Liver (tissue), 9 donors: ENCODE results near the gene GIT2. TPM values are rescaled to one million over a fixed set of nuclear protein-coding genes. Genes with fewer than 3 reads are reported as not detected.
"Not testable (repeated sequence)": the region's sequence is repeated elsewhere in the genome, so short reads cannot be mapped to it uniquely, and the experiment has no call there.

Experiments used
- DNase-seq: peaks from one replicate; pipeline ENCODE4 v3.0.0-alpha.2; 2017; ENCODE audit warnings: low spot score
- H3K27ac ChIP-seq, 2 donors: one replicate each; pipeline ENCODE4 v1.7.0; 2013; ENCODE audit warnings: inconsistent platforms in 2 of 2, low read length in 2 of 2, control low read depth in 1 of 2, low read depth in 1 of 2, mild to moderate bottlenecking in 1 of 2
- H3K27me3 ChIP-seq, 4 donors: one replicate each; pipeline versions ENCODE4 v1.6.1 to v1.7.0; 2013; ENCODE audit warnings: low read length in 3 of 4, inconsistent platforms in 1 of 4, mild to moderate bottlenecking in 1 of 4, moderate library complexity in 1 of 4; ENCODE audit not compliant: control insufficient read depth in 4 of 4, insufficient read depth in 4 of 4
- H3K36me3 ChIP-seq, 4 donors: one replicate each; pipeline versions ENCODE4 v1.6.1 to v1.7.0; 2013; ENCODE audit warnings: low read length in 3 of 4, mild to moderate bottlenecking in 3 of 4, low read depth in 1 of 4, moderate library complexity in 1 of 4; ENCODE audit not compliant: control insufficient read depth in 4 of 4, insufficient read depth in 3 of 4
- H3K4me1 ChIP-seq, 4 donors: one replicate each; pipeline versions ENCODE4 v1.6.1 to v1.7.0; 2013; ENCODE audit warnings: low read length in 3 of 4, mild to moderate bottlenecking in 3 of 4, moderate library complexity in 1 of 4; ENCODE audit not compliant: control insufficient read depth in 4 of 4, insufficient read depth in 4 of 4
- H3K4me3 ChIP-seq, 3 donors: one replicate each; pipeline versions ENCODE4 v1.6.1 to v1.7.0; 2013; ENCODE audit warnings: low read length in 3 of 3, control low read depth in 1 of 3, low read depth in 1 of 3, mild to moderate bottlenecking in 1 of 3
- H3K9ac ChIP-seq, 2 donors: one replicate each; pipeline ENCODE4 v1.7.0; 2013; ENCODE audit warnings: low read length in 2 of 2, mild to moderate bottlenecking in 2 of 2, moderate library complexity in 2 of 2, control low read depth in 1 of 2, low read depth in 1 of 2
- H3K9me3 ChIP-seq, 4 donors: one replicate each; pipeline versions ENCODE4 v1.6.1 to v1.7.0; 2013; ENCODE audit warnings: low read length in 3 of 4; ENCODE audit not compliant: control insufficient read depth in 4 of 4
- GABPA ChIP-seq, 2 donors: IDR thresholded peaks in 1 of 2; conservative IDR thresholded peaks in 1 of 2; 2 replicates each; pipeline ENCODE4 v1.6.1; 2016; ENCODE audit warnings: antibody characterized with exemption in 2 of 2, mild to moderate bottlenecking in 1 of 2, moderate library complexity in 1 of 2
- HNF4A ChIP-seq, 2 donors: conservative IDR thresholded peaks; 2 replicates each; pipeline ENCODE4 v1.6.1; 2016; ENCODE audit warnings: antibody characterized with exemption in 2 of 2, mild to moderate bottlenecking in 2 of 2
- JUND ChIP-seq, 2 donors: IDR thresholded peaks; 2 replicates each; pipeline ENCODE4 v1.6.1; 2016; ENCODE audit warnings: antibody characterized with exemption in 2 of 2
- NR2F2 ChIP-seq: IDR thresholded peaks from 2 replicates; pipeline ENCODE4 v1.6.1; 2016; ENCODE audit warnings: antibody characterized with exemption
- RAD21 ChIP-seq, 2 donors: IDR thresholded peaks; 2 replicates each; pipeline ENCODE4 v1.6.1; 2016; ENCODE audit warnings: antibody characterized with exemption in 2 of 2, mild to moderate bottlenecking in 2 of 2
- RXRA ChIP-seq, 2 donors: IDR thresholded peaks; 2 replicates each; pipeline ENCODE4 v1.6.1; 2017 to 2018; ENCODE audit warnings: antibody characterized with exemption in 2 of 2, mild to moderate bottlenecking in 1 of 2
- SP1 ChIP-seq: IDR thresholded peaks from 2 replicates; pipeline ENCODE4 v1.6.1; 2018; ENCODE audit warnings: antibody characterized with exemption, mild to moderate bottlenecking
- TAF1 ChIP-seq: conservative IDR thresholded peaks from 2 replicates; pipeline ENCODE4 v1.6.1; 2016; ENCODE audit warnings: antibody characterized with exemption, mild to moderate bottlenecking
- YY1 ChIP-seq: IDR thresholded peaks from 2 replicates; pipeline ENCODE4 v1.6.1; 2016; ENCODE audit warnings: antibody characterized with exemption, mild to moderate bottlenecking
- WGBS: extraction: QIAGEN DNeasy Blood & Tissue Kit; methylation state at CpG from one replicate; pipeline ENCODE4 v1.1.7; 2013; 5-methylcytosine and 5-hydroxymethylcytosine counted together
- polyA plus RNA-seq, 2 donors: library from polyadenylated mRNA; stranded (reverse) in 1 of 2; unstranded in 1 of 2; fragments of 200-250 nt in 1 of 2; fragments of >200 nt in 1 of 2; fragmentation: Nextera tagmentation in 1 of 2; extraction: Ambion mirVana in 1 of 2; gene quantifications; one replicate each; pipeline versions ENCODE4 v1.2.1 to v1.2.3, GENCODE V29; 2013 to 2015
- total RNA-seq, 2 donors: library from RNA; depleted of rRNA; stranded (reverse); fragments of >200 nt; gene quantifications; one replicate each; pipeline ENCODE4 v1.2.3, GENCODE V29; 2014
- TF ChIP-seq, protein P1 (sequence below): fragments of 150-350 bp; IDR thresholded peaks from 2 replicates; pipeline ENCODE4 v1.5.1; 2017; ENCODE audit warnings: improper control_type of control experiment, low read depth, low read length; ENCODE audit not compliant: missing input control
- TF ChIP-seq, protein P2 (sequence below): IDR thresholded peaks from 2 replicates; pipeline ENCODE4 v1.6.1; 2016; ENCODE audit warnings: antibody characterized with exemption, mild to moderate bottlenecking
- TF ChIP-seq, protein P3 (sequence below): IDR thresholded peaks from 2 replicates; pipeline ENCODE4 v1.6.1; 2016; ENCODE audit warnings: antibody characterized with exemption
- TF ChIP-seq, protein P4 (sequence below): IDR thresholded peaks from 2 replicates; pipeline ENCODE4 v1.6.1; 2016; ENCODE audit warnings: antibody characterized with exemption
- donor health status: healthy.
- donor health status: healthy.
- donor health status: healthy.
- donor health status: healthy.
- donor health status: healthy.

The GIT2 gene
- total and polyA plus RNA-seq, 4 donors = 6.7 to 30.4 (median 16.7) TPM

DNA sequence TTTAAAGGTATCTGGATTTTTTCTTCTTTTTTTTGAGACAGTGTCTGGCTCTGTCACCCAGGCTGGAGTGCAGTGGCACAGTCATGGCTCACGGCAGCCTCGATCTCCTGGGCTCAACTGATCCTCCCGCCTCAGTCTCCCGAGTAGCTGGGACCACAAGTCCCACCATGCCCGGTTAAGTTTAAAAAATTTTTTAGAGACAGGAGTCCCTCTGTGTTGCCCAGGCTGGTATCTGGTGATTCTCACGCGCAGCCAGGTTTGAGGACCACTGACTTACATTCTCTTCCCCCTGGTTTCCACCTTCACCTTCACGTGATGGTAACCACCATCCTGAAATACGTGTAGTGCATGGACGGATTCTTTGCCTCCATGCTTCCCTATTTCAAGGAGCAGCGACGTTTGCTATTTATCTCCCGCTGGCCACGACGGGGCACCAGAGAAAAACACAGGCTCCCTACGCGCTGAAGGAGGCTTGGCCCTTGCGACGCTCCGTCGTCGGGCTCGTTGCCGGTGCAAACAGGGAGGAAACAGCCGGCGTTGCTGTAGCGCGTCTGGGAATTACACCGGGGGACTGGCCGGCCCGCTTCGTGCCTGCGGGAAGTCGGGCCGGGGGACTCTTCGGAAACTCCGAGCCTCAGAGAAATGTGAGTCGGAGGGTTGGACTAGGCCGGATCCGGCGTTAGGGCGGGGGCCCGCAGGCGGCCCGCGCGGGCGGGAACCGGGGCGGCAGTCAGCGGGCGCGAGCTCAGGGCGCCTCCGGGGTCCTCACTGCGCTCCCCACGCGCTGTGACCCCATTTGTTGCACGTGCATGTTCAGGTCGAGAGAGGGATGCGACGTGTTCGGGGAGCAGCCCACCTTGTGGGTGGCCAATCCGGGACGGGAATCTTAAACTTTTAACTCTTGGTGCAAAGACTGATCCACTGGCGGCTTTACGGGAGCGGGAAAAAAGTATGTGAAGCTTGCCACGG is 96.1 kb downstream of the GIT2 start, which contains the start of gene TCHP:
TSS of gene TCHP (plus strand) at position 492 of the 969 bp plus-strand sequence. CDS start 2,753 bp downstream, outside the sequence.
- H3K27me3 ChIP-seq = no peaks in the 10 kb centered on the region
- H3K9me3 ChIP-seq = no peaks in the 10 kb centered on the region
- H3K36me3 ChIP-seq = peaks cover 9 to 22% (median 15%) of the 10 kb centered on the region in 4 donors
- WGBS = 3% methylated on average over 69 of the region's 69 CpGs
- H3K4me3 ChIP-seq = peak within 1 kb of the TSS; percentile 79 to 94 (median 91)
- peak within 1 kb of the TSS; percentile 90 for H3K9ac ChIP-seq
- H3K4me1 ChIP-seq = peaks cover 1 to 16% (median 10%) of the 10 kb centered on the region in 4 donors
- TF ChIP-seq YY1 = peak; percentile 94
- TF ChIP-seq GABPA (IDR thresholded peaks at IDR 0.05 in 1 of 2, conservative IDR thresholded peaks at IDR 0.05 in 1 of 2) = peak in 1 of 2 donors; percentile 74
- TF ChIP-seq, protein P1, sequence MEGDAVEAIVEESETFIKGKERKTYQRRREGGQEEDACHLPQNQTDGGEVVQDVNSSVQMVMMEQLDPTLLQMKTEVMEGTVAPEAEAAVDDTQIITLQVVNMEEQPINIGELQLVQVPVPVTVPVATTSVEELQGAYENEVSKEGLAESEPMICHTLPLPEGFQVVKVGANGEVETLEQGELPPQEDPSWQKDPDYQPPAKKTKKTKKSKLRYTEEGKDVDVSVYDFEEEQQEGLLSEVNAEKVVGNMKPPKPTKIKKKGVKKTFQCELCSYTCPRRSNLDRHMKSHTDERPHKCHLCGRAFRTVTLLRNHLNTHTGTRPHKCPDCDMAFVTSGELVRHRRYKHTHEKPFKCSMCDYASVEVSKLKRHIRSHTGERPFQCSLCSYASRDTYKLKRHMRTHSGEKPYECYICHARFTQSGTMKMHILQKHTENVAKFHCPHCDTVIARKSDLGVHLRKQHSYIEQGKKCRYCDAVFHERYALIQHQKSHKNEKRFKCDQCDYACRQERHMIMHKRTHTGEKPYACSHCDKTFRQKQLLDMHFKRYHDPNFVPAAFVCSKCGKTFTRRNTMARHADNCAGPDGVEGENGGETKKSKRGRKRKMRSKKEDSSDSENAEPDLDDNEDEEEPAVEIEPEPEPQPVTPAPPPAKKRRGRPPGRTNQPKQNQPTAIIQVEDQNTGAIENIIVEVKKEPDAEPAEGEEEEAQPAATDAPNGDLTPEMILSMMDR = peak; percentile 36
- TF ChIP-seq, protein P2, sequence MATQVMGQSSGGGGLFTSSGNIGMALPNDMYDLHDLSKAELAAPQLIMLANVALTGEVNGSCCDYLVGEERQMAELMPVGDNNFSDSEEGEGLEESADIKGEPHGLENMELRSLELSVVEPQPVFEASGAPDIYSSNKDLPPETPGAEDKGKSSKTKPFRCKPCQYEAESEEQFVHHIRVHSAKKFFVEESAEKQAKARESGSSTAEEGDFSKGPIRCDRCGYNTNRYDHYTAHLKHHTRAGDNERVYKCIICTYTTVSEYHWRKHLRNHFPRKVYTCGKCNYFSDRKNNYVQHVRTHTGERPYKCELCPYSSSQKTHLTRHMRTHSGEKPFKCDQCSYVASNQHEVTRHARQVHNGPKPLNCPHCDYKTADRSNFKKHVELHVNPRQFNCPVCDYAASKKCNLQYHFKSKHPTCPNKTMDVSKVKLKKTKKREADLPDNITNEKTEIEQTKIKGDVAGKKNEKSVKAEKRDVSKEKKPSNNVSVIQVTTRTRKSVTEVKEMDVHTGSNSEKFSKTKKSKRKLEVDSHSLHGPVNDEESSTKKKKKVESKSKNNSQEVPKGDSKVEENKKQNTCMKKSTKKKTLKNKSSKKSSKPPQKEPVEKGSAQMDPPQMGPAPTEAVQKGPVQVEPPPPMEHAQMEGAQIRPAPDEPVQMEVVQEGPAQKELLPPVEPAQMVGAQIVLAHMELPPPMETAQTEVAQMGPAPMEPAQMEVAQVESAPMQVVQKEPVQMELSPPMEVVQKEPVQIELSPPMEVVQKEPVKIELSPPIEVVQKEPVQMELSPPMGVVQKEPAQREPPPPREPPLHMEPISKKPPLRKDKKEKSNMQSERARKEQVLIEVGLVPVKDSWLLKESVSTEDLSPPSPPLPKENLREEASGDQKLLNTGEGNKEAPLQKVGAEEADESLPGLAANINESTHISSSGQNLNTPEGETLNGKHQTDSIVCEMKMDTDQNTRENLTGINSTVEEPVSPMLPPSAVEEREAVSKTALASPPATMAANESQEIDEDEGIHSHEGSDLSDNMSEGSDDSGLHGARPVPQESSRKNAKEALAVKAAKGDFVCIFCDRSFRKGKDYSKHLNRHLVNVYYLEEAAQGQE = no peak
- peak; percentile 71 to 77 for TF ChIP-seq RAD21 (IDR thresholded peaks at IDR 0.05)
- TF ChIP-seq SP1 = peak; percentile 40
- TF ChIP-seq TAF1 = no peak
- TF ChIP-seq NR2F2 = peak; percentile 32
- TF ChIP-seq JUND (IDR thresholded peaks at IDR 0.05) = no peak
- TF ChIP-seq, protein P3, sequence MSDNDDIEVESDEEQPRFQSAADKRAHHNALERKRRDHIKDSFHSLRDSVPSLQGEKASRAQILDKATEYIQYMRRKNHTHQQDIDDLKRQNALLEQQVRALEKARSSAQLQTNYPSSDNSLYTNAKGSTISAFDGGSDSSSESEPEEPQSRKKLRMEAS = peak; percentile 63
- TF ChIP-seq RXRA (IDR thresholded peaks at IDR 0.05) = peak; percentile 32 to 37
- TF ChIP-seq, protein P4, sequence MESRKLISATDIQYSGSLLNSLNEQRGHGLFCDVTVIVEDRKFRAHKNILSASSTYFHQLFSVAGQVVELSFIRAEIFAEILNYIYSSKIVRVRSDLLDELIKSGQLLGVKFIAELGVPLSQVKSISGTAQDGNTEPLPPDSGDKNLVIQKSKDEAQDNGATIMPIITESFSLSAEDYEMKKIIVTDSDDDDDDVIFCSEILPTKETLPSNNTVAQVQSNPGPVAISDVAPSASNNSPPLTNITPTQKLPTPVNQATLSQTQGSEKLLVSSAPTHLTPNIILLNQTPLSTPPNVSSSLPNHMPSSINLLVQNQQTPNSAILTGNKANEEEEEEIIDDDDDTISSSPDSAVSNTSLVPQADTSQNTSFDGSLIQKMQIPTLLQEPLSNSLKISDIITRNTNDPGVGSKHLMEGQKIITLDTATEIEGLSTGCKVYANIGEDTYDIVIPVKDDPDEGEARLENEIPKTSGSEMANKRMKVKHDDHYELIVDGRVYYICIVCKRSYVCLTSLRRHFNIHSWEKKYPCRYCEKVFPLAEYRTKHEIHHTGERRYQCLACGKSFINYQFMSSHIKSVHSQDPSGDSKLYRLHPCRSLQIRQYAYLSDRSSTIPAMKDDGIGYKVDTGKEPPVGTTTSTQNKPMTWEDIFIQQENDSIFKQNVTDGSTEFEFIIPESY = peak; percentile 75
- peak in 1 of 2 donors; percentile 37 for TF ChIP-seq HNF4A (conservative IDR thresholded peaks at IDR 0.05)
- H3K27ac ChIP-seq = peak within 1 kb of the TSS; percentile 0 to 51
- peak; percentile 80 for DNase-seq

DNA sequence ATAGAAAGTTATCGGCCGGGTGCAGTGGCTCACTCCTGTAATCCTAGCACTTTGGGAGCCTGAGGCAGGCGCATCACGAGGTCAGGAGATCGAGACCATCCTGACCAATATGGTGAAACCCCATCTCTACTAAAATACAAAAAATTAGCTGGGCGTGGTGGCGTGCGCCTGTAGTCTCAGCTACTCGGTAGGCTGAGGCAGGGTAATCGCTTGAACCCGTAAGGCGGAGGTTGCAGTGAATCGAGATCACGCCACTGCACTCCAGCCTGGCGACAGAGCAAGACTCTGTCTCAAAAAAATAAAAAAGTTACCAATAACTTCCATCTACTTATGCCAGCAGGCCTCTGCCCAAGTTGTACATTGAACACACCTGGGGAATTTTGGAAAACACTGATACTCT is 96.8 kb downstream of the GIT2 start:
- not testable (repeated sequence) for H3K27ac ChIP-seq, DNase-seq, H3K9me3 ChIP-seq, H3K9ac ChIP-seq, H3K27me3 ChIP-seq, H3K4me3 ChIP-seq
- H3K36me3 ChIP-seq = peaks cover 5 to 15% (median 9%) of the 10 kb centered on the region in 4 donors
- peaks cover 1 to 16% (median 10%) of the 10 kb centered on the region in 4 donors for H3K4me1 ChIP-seq
- WGBS = 94% methylated on average over 15 of the region's 15 CpGs
